Hypothalamus (tissue), 51 donors: ENCODE data around the gene PPP2R1B.
A peak's percentile ranks its signal among the peaks of the same experiment; 100 is the strongest.
"Not testable (repeated sequence)": the region's sequence is repeated elsewhere in the genome, so short reads cannot be mapped to it uniquely, and the experiment has no call there.

Experiments
- DNase-seq, 51 donors: peaks; one replicate each; lab custom pipeline; 2025; lab: John Stamatoyannopoulos, UW

The PPP2R1B gene

GRCh38 chr11:111784311-111784710 lies 18.1 kb upstream of the PPP2R1B start:
- not testable (repeated sequence) for DNase-seq

DNA sequence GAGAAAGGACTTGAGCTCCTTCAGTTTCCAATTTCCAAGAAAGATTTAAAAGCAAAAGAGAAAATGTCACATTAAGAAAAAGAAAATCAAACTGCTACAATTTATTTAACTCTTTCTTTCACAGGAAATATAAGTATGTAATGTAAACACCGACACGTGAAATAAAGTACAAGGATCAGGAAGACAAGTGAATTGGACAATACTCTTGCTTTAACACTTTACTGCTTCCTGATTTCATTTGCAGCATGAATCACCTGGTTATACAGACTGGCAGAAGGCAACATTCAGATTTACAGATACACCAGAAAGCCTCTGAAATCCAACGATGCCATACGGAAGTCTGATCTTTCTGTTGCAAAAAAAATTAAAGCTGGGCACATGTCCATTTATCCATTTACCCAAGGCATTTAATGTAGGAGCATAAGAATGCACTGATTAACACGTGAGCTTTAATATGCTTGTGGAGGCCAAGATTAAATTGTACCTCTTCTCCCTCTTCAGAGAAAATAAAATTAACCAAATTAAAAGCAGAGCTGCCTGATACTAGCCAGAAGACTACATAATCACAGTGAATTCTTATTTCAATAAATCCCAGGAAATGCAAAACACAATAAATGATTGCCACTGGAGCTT lies 16.0 kb upstream of the PPP2R1B start:
- no peak for DNase-seq

DNA sequence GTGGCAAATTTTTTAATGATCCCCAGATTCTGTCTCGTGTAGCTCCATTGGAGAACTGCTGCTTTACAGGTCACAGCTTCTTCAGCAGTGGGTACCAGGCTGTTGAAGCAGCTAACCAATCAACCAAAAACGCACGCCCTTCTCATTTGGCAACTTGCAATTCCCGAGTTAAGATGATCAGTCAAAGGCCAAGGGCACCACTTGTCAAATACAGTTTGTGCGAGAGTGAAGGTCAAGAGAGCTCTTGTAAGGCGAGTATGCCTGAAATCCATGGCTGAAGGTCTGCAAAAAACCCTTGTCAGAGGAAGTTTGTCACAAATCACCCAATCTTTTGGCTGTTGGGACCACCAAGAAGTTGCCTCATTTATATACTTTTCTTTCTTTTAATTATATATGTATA lies 12.9 kb upstream of the PPP2R1B start:
- no peak for DNase-seq

- no peak for DNase-seq
Observed at GRCh38 chr11:111778047-111778558, 11.9 kb upstream of the PPP2R1B start.

DNA sequence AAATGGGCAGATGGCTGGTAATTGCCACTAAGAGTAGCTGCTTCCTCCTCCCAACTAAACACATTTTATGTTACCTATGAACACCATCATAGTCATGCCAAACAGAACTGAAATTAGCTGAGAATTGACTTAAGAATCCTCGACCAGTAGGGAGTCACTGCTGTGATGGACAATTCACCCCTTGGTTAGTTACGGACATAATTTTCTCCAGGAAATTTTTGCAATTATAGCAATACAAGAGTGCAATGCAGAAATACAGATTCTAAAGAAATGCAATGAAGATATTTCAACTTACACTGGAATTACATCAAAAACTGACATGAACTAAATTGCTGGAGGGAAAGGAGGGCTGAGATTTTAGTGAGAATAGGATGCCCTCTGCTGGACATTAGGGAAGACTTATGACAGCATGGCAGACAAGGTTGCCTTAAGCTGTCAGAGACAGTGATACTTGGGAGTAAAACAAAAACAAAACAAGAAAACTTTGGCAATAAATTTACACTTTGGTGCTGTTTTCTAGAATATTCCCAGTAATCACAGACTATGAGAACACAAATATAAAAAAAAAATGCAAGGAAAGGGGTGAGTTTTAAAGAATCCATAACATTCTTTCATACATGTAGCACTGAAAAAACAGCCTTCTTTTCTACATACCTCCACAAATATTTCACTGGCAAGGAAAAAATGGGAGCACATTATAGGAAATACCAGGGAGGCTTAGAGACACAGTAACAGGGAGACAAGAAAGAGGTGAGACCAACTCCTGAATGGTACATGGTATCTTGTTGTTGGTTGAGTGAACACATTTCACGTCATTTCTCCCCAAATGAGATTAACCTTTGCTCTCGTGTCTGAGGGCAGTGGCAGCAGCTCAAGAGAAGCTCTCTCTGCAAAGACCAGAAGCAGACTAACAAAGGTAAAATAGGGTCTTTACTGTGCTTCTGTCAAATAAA lies 11.2 kb upstream of the PPP2R1B start:
- peak in 13 of 51 donors; percentile 4 to 79 (median 17) for DNase-seq

DNA sequence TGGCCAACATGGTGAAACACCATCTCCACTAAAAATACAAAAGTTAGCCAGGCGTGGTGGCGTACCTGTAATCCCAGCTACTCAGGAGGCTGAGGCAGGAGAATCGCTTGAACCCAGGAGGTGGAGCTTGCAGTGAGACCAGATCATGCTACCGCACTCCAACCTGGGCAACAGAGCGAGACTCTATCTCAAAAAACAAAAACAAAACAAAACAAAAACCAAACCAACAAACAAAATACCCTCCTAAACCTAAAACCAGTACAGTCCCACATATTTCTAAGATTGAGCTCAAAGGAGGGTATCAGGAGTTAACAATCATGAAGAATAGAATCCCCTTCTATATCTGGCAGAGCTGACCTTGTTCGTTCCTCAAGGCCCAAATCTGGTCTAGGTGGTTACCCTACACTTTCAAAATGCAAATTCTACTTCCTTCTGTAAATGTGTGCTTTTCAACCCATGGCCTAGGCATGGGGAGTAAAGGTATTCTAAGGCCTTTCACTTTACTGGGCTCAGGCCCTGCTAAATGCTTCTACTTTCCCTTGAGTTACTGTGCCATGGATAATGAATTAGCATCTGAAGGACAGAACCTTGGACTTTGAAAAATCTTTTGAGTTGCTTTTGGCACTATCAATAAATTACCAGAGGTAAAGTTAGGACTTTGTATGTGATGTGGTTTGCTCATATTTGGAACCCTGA lies 10.4 kb upstream of the PPP2R1B start:
- no peak for DNase-seq

- no peak for DNase-seq
Observed at GRCh38 chr11:111774955-111775710, 8.9 kb upstream of the PPP2R1B start.

DNA sequence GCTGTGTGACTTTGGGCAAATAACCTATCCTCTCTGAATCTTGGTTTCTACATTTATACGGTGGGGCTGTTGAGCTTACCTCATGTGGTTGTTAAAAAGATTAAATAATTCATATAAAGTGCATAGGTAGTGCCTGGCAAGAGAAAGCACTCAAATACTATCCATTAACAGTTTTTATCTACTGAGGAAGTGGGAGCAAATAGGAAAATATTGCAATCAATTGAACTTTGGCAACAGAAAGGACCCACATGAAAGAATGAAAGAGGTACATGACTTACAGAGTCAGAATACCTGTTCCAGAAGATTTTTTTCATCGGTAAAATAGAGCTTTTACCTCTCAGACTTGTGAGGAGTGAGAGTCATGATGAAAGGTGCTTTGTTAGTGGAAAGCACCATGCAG lies 6.3 kb upstream of the PPP2R1B start:
- DNase-seq, result no peak

DNA sequence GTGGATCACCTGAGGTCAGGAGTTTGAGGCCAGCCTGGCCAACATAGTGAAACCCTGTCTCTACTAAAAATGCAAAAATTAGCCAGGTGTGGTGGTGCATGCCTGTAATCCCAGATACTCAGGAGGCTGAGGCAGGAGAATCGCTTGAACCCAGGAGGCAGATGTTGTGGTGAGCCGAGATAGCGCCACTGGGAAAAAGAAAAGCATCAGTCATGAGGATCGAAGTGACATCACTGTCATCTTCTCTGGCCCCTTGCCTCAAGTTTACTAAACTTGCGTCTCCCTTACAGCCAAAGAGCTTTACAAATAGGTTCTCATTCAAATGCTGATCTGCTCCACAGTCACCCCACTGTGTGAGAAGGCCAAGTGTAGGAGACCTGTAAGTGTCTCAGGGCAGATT lies 5.0 kb upstream of the PPP2R1B start:
- not testable (repeated sequence) for DNase-seq

DNA sequence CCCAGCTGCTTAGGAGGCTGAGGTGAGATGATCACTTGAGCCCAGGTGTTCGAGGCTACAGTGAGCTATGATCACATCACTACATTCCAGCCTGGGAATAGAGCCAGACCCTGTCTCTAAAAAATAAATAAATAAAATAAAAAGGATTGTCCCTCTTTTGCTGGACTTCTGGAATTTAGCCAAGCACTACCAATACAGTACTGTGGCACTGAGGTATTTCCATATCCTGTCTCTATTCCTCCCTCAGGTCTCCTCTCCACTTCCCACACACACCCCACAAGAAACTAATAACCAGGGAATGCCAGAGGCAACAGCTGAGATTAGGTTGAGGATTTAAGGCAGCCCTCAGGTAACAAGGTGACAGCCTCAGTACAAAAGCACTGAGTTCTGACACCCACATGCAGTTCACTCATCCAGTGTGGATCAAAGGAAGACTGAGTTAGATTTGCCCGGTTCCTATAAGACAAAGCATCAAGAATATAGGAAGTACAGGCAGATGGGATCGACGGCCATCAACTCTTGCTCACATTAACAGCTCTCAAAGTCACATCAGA lies 4.5 kb upstream of the PPP2R1B start:
- no peak for DNase-seq

DNA sequence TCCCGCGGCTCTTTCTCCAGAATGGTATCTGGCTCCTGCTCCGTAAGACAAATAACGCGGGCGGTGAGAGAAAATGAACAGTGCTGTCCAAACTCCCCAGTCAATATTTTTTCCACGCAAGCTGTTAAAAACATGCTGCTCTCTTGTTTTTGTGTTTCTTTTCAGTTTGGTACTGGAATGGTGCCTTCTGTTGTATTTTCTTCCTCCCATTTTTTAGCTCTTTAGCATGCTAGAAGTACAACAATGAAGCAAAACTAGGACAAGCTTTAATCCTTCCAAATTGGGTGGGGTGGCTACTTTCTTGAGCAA lies 599 bp upstream of the PPP2R1B start:
- DNase-seq, result peak in 2 of 51 donors; percentile 36 to 39

DNA sequence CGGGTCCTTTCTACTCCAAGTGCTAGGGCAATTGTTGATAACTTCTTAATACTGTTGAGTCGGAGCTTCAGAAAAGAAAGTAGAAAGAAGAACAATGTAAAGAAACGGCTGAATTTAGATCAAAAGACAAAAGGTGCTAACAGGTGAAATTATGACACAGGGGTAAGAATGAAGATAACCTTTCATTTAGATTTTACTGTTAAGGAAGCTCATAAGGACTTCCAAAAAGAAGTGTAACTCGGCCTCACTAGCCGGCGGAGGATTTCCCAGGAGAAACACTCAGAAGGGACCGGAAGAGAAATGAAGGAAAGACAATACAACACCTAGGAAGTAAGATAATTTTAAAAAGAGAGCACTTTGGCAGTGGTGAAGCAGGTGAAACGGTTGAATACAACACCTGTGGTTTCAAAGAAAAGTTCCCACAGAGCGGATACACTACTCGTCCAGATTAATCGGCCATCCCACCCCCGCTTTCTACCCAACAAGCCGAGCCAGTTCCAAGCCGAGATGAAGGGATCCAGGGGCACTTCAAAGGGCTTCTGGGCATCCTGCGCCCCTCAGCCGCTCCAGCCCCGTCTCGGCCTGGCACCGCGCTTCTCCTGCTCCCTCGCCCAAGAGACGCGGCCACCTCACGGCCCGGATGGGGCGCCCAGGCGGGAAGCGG lies 737 bp downstream of the PPP2R1B start:
- peak in 9 of 51 donors; percentile 34 to 68 (median 47) for DNase-seq

- peak in 1 of 51 donors; percentile 32 for DNase-seq
Observed at GRCh38 chr11:111764621-111765020, 1.6 kb downstream of the PPP2R1B start.

GRCh38 chr11:111762981-111763643 lies 3.1 kb downstream of the PPP2R1B start:
- peak in 6 of 51 donors; percentile 1 to 41 (median 10) for DNase-seq

DNA sequence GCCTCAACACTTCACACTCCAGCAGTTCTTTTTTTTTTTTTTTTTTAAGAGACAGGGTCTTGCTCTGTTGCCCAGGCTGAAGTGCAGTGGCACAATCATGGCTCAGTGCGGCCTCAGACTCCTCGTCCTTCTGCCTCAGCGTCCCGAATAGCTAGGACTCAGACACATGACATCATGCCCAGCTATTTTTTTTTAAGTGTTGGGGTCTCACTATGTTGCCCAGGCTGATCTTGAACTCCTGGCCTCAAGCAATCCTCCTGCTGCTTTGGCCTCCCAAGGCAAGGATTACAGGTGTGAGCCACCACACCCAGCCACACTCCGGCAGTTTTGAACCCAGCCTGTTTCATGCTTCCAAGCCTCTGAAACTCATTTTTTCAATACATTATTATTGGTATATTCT lies 3.7 kb downstream of the PPP2R1B start:
- no peak for DNase-seq

DNA sequence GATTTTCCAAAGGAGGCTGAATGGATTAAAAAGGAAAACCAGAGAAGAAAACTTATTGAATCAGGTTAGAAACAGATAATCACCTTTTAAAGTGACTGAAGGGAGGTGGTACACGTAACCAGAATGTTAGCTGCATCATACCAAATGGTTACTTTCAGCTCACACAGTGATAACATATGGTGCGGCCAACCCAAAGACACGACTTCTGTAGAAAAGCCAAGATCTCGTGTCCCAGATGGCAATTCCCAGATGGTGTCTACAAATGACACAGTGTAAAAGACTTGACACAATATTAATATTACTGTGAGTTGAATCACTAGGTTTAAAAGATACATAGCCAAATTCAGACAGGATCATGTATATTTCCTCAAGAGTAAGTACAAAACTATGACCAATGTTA lies 5.2 kb downstream of the PPP2R1B start:
- DNase-seq, result no peak

GRCh38 chr11:111759778-111760407 lies 6.3 kb downstream of the PPP2R1B start:
- DNase-seq, result no peak

- DNase-seq, result no peak
Observed at GRCh38 chr11:111759376-111759775, 6.8 kb downstream of the PPP2R1B start.

GRCh38 chr11:111756097-111756496 lies 10.1 kb downstream of the PPP2R1B start:
- no peak for DNase-seq
